K562 (cell line): ENCODE data around the gene SIT1. TPM values are rescaled to one million over a fixed set of nuclear protein-coding genes. Genes with fewer than 3 reads are reported as not detected.
A peak's percentile ranks its signal among the peaks of the same experiment; 100 is the strongest.

Experiments
- ATAC-seq: fragments of 200-7000 bp; cut with Tn5 transposase; 3 replicates; pipeline ENCODE4 v1.9.1; 2020; ENCODE audit warnings: moderate library complexity
- BruUV-seq: library from RNA; stranded (reverse); fragments of 400-500 nt; replicated peaks from 2 replicates; lab custom pipeline; 2021; lab: Mats Ljungman, UMichigan
- CTCF ChIA-PET: fragments of 300-600 bp; formaldehyde crosslinking; extraction: SDS; loops from one replicate; lab custom pipeline; 2021; ENCODE audit warnings: low intra/inter-chr PET ratio; lab: Yijun Ruan, JAX
- POLR2A ChIA-PET: fragments of 300-600, 350-650 bp; sonication (Branson Sonifier 250); formaldehyde crosslinking; extraction: SDS; loops from one replicate; lab custom pipeline; 2021; ENCODE audit warnings: antibody characterized with exemption, inconsistent platforms; lab: Yijun Ruan, JAX
- DNase-seq, 4 experiments: peaks; one replicate each; pipeline versions ENCODE4 v3.0.0 to v3.0.0-alpha.2; 2011 to 2018; ENCODE audit warnings: low spot score in 3 of 4, mixed read lengths in 3 of 4; ENCODE audit errors: extremely low read depth in 1 of 4
- FAIRE-seq: peaks from 2 replicates; lab custom pipeline; 2011; peaks lifted over from hg19 to GRCh38; lab: Jason Lieb, UNC
- H2AFZ ChIP-seq: 2 replicates; pipeline ENCODE4 v1.6.0; 2011; ENCODE audit warnings: low read depth, low read length, control low read depth, inconsistent platforms
- H3K27ac ChIP-seq: fragments of 200-600 bp; 3 replicates; pipeline ENCODE4 v1.8.0; 2011; ENCODE audit warnings: low read depth, mild to moderate bottlenecking, control low read depth, inconsistent platforms, low read length, moderate library complexity, mixed read lengths; ENCODE audit errors: extremely low read depth
- H3K27me3 ChIP-seq, 2 experiments: fragments of 300-600 bp in 1 of 2; 2 replicates in 1 of 2; 3 replicates in 1 of 2; pipeline versions ENCODE4 v1.6.0 to v1.8.0; 2011; ENCODE audit warnings: inconsistent platforms in 2 of 2, low read length in 2 of 2, mild to moderate bottlenecking in 1 of 2, mixed read lengths in 1 of 2, moderate library complexity in 1 of 2; ENCODE audit not compliant: control insufficient read depth in 2 of 2, insufficient read depth in 2 of 2
- H3K36me3 ChIP-seq: fragments of 300-600 bp; 3 replicates; pipeline ENCODE4 v1.8.0; 2011; ENCODE audit warnings: mild to moderate bottlenecking, low read length, inconsistent platforms; ENCODE audit not compliant: control insufficient read depth, insufficient read depth
- H3K4me1 ChIP-seq, 2 experiments: fragments of 200-600 bp in 1 of 2; replicated peaks in 1 of 2; 2 replicates in 1 of 2; 3 replicates in 1 of 2; pipeline versions ENCODE4 v1.5.1 to v1.8.0; 2011; ENCODE audit warnings: inconsistent platforms in 2 of 2, low read length in 2 of 2, mild to moderate bottlenecking in 1 of 2, mixed read lengths in 1 of 2, moderate library complexity in 1 of 2; ENCODE audit not compliant: control insufficient read depth in 2 of 2, insufficient read depth in 2 of 2
- H3K4me2 ChIP-seq: 2 replicates; pipeline ENCODE4 v1.6.1; 2011; ENCODE audit warnings: low read length, control low read depth, inconsistent platforms, mixed read lengths; ENCODE audit not compliant: insufficient read depth
- H3K4me3 ChIP-seq: fragments of 200-600 bp; sonication (generic), shearing (Covaris generic); 2 replicates; pipeline ENCODE4 v1.5.1; 2016; ENCODE audit warnings: control low read depth, inconsistent platforms
- H3K79me2 ChIP-seq: fragments of 200-600 bp; 3 replicates; pipeline ENCODE4 v1.8.0; 2011; ENCODE audit warnings: low read length, inconsistent platforms; ENCODE audit not compliant: control insufficient read depth, insufficient read depth
- H3K9ac ChIP-seq, 2 experiments: 2 replicates each; pipeline versions ENCODE4 v1.6.0 to v1.6.1; 2011; ENCODE audit warnings: low read depth in 2 of 2, low read length in 2 of 2, control low read depth in 1 of 2, inconsistent platforms in 1 of 2, mild to moderate bottlenecking in 1 of 2, mixed read lengths in 1 of 2; ENCODE audit not compliant: insufficient read depth in 1 of 2
- H3K9me1 ChIP-seq: one replicate; pipeline ENCODE4 v1.6.0; 2011; ENCODE audit warnings: inconsistent platforms, mild to moderate bottlenecking, low read length, moderate library complexity; ENCODE audit not compliant: control insufficient read depth, insufficient read depth
- H3K9me3 ChIP-seq: replicated peaks from 2 replicates; pipeline ENCODE4 v1.5.1; 2011; ENCODE audit warnings: low read depth, low read length, inconsistent platforms; ENCODE audit not compliant: control insufficient read depth, insufficient read depth
- H4K20me1 ChIP-seq: replicated peaks from 2 replicates; pipeline ENCODE4 v1.6.1; 2011; ENCODE audit warnings: low read length, inconsistent platforms, mixed read lengths; ENCODE audit not compliant: control insufficient read depth, insufficient read depth
- JUN ChIP-seq, 2 experiments: sonication (generic) in 1 of 2; formaldehyde crosslinking in 1 of 2; IDR thresholded peaks; 2 replicates each; pipeline versions ENCODE4 v1.6.1 to v1.8.0; 2012 to 2022; ENCODE audit warnings: borderline replicate concordance in 2 of 2, mild to moderate bottlenecking in 2 of 2, improper control_type of control experiment in 1 of 2, low read depth in 1 of 2, low read length in 1 of 2, missing genetic modification reagents in 1 of 2
- MBD2 ChIP-seq: sonication (generic); IDR thresholded peaks from 2 replicates; pipeline ENCODE4 v1.6.1; 2016; ENCODE audit warnings: low read depth, borderline replicate concordance
- PHF20 ChIP-seq: fragments of 450-650 bp; IDR thresholded peaks from 2 replicates; pipeline ENCODE4 v1.6.1; 2018; ENCODE audit not compliant: partially characterized antibody
- RBBP5 ChIP-seq: fragments of 200-600 bp; sonication (generic); IDR thresholded peaks from 2 replicates; pipeline ENCODE4 v1.6.1; 2012; ENCODE audit warnings: borderline replicate concordance, mild to moderate bottlenecking, low read length, control low read depth, inconsistent platforms; ENCODE audit not compliant: insufficient read depth, poor library complexity, severe bottlenecking
- RBM17 ChIP-seq: fragments of 200-400 bp; formaldehyde crosslinking; IDR thresholded peaks from 2 replicates; pipeline ENCODE4 v1.6.1; 2017; ENCODE audit warnings: low read depth, mild to moderate bottlenecking, low read length, borderline replicate concordance
- WGBS: fragments of 100-300 bp; shearing (Covaris generic); methylation state at CpG from one replicate; pipeline ENCODE4 v1.1.6; 2016; ENCODE audit warnings: low coverage, mixed read lengths; ENCODE audit not compliant: insufficient coverage; ENCODE audit errors: missing lambda C conversion rate; 5-methylcytosine and 5-hydroxymethylcytosine counted together
- in situ Hi-C: fragments of 300-500 bp; cut with MboI; formaldehyde crosslinking; loops from 4 replicates; pipeline ENCODE4 v1.15.0; 2018; ENCODE audit warnings: inconsistent platforms, mixed read lengths
- intact Hi-C: fragments of 100-400 bp; cut with micrococcal nuclease; formaldehyde crosslinking; loops from 2 replicates; pipeline ENCODE4 v1.14.2; 2022
- polyA plus RNA-seq, 8 experiments: library from polyadenylated mRNA; depleted of rRNA in 4 of 8; stranded (reverse) in 5 of 8; unstranded in 3 of 8; fragments of >200 nt; fragmentation: Nextera tagmentation in 2 of 8; fragmentation: Illumina TruSeq in 1 of 8; extraction: Ambion mirVana in 2 of 8; extraction: Trizol in 1 of 8; gene quantifications; 2 replicates each; pipeline versions ENCODE4 v1.2.1 to v1.2.3, GENCODE V29; 2011 to 2014; ENCODE audit warnings: inconsistent platforms in 1 of 8, missing spikeins in 1 of 8
- total RNA-seq, 7 experiments: library from RNA; depleted of rRNA in 6 of 7; stranded (reverse); fragments of >200 nt in 6 of 7; fragmentation: Illumina TruSeq in 2 of 7; extraction: Trizol in 2 of 7; gene quantifications; 2 replicates each; pipeline versions ENCODE4 v1.2.1 to v1.2.3, GENCODE V29; 2011 to 2021; ENCODE audit warnings: low replicate concordance in 1 of 7
- TF ChIP-seq, protein P1 (sequence below): fragments of 450-650 bp; IDR thresholded peaks from 2 replicates; pipeline ENCODE4 v1.6.1; 2016; ENCODE audit warnings: mild to moderate bottlenecking, moderate library complexity

The SIT1 gene
- total and polyA plus RNA-seq, 9 of the 15 experiments (the other 6 are each of a cell fraction or from before 2014, with no cell fraction given) = not detected

DNA sequence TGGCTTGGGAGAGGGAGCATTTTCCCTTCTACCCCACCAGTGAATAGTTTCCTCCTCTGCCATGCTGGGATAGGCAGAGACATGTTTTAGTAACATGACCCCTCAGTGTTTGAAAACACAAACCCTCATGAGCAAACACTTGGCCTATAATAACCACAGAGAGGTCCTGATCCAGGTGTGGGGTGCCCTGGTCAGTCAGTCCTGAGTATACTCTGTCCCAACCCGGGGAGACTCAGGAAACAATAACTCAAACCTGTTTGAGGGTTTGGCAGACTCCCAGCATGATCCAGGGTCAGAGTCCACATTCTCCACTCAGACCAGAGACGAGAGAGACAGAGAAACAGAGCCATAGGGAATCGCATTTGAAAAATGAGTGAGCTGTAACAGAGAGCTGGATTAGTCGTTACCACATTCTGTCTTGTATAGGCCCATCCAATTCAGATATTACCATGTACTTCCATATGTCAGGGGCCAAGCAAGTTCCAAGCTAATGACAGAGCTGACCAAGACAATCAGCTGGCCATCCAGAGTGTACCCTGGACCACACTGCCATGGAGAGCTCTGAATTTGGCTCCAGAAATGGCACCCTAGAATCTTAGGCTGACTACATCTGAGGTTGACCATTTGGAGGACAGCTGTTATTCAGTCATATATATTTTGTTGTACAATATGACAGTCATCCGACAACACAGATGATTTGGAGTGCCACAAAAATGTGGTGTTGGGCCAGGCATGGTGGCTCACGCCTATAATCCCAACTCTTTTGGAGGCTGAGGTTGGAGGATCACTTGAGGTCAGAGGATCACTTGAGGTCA is 18.8 kb upstream of the SIT1 start:
- ChIA-PET CTCF (no interaction called here), POLR2A (interaction anchor here (0.5 to 1.2 kb wide), 3 partner anchors 10 to 21 kb away, joined by 3 to 10 read pairs (median 3); partner anchors contain the start of gene TPM2)
- DNase-seq (no peak), ATAC-seq (no peak), FAIRE-seq (no peak)
- no peak overlapping the region for H3K27ac ChIP-seq
- intact Hi-C loops = loop anchor here (10.0 kb wide), 1 partner anchor 145 kb away; the partner anchor contains the start of genes HINT2 and SPAG8
- H3K4me3 ChIP-seq = no peak overlapping the region
- in situ Hi-C loops = no loop called here
- H3K9ac ChIP-seq = no peak overlapping the region; a peak in 1 of 4 replicates
- H3K36me3 ChIP-seq = no peaks in the 10 kb centered on the region
- H3K9me1 ChIP-seq = no peaks in the 10 kb centered on the region
- peaks cover under 1 to 15% of the 10 kb centered on the region in 2 experiments; a peak in 3 of 5 replicates for H3K4me1 ChIP-seq
- H3K9me3 ChIP-seq = no peaks in the 10 kb centered on the region
- 44% methylated on average over 5 of the region's 6 CpGs for WGBS
- no TSS peak for BruUV-seq
- H2AFZ ChIP-seq = peak overlapping the region; percentile 63
- no peaks in the 10 kb centered on the region for H3K27me3 ChIP-seq
- no peaks in the 10 kb centered on the region for H4K20me1 ChIP-seq
- H3K79me2 ChIP-seq = peaks cover 4% of the 10 kb centered on the region
- H3K4me2 ChIP-seq = no peak overlapping the region
- TF ChIP-seq JUN (IDR thresholded peaks at IDR 0.05; ENCODE audit: borderline replicate concordance, low read depth, low read length) (no peak), JUN (CRISPR knock-in tag; IDR thresholded peaks at IDR 0.05; ENCODE audit: borderline replicate concordance) (no peak), MBD2 (no peak), PHF20 (no peak), RBM17 (no peak), RBBP5 (no peak)
- TF ChIP-seq, protein P1, sequence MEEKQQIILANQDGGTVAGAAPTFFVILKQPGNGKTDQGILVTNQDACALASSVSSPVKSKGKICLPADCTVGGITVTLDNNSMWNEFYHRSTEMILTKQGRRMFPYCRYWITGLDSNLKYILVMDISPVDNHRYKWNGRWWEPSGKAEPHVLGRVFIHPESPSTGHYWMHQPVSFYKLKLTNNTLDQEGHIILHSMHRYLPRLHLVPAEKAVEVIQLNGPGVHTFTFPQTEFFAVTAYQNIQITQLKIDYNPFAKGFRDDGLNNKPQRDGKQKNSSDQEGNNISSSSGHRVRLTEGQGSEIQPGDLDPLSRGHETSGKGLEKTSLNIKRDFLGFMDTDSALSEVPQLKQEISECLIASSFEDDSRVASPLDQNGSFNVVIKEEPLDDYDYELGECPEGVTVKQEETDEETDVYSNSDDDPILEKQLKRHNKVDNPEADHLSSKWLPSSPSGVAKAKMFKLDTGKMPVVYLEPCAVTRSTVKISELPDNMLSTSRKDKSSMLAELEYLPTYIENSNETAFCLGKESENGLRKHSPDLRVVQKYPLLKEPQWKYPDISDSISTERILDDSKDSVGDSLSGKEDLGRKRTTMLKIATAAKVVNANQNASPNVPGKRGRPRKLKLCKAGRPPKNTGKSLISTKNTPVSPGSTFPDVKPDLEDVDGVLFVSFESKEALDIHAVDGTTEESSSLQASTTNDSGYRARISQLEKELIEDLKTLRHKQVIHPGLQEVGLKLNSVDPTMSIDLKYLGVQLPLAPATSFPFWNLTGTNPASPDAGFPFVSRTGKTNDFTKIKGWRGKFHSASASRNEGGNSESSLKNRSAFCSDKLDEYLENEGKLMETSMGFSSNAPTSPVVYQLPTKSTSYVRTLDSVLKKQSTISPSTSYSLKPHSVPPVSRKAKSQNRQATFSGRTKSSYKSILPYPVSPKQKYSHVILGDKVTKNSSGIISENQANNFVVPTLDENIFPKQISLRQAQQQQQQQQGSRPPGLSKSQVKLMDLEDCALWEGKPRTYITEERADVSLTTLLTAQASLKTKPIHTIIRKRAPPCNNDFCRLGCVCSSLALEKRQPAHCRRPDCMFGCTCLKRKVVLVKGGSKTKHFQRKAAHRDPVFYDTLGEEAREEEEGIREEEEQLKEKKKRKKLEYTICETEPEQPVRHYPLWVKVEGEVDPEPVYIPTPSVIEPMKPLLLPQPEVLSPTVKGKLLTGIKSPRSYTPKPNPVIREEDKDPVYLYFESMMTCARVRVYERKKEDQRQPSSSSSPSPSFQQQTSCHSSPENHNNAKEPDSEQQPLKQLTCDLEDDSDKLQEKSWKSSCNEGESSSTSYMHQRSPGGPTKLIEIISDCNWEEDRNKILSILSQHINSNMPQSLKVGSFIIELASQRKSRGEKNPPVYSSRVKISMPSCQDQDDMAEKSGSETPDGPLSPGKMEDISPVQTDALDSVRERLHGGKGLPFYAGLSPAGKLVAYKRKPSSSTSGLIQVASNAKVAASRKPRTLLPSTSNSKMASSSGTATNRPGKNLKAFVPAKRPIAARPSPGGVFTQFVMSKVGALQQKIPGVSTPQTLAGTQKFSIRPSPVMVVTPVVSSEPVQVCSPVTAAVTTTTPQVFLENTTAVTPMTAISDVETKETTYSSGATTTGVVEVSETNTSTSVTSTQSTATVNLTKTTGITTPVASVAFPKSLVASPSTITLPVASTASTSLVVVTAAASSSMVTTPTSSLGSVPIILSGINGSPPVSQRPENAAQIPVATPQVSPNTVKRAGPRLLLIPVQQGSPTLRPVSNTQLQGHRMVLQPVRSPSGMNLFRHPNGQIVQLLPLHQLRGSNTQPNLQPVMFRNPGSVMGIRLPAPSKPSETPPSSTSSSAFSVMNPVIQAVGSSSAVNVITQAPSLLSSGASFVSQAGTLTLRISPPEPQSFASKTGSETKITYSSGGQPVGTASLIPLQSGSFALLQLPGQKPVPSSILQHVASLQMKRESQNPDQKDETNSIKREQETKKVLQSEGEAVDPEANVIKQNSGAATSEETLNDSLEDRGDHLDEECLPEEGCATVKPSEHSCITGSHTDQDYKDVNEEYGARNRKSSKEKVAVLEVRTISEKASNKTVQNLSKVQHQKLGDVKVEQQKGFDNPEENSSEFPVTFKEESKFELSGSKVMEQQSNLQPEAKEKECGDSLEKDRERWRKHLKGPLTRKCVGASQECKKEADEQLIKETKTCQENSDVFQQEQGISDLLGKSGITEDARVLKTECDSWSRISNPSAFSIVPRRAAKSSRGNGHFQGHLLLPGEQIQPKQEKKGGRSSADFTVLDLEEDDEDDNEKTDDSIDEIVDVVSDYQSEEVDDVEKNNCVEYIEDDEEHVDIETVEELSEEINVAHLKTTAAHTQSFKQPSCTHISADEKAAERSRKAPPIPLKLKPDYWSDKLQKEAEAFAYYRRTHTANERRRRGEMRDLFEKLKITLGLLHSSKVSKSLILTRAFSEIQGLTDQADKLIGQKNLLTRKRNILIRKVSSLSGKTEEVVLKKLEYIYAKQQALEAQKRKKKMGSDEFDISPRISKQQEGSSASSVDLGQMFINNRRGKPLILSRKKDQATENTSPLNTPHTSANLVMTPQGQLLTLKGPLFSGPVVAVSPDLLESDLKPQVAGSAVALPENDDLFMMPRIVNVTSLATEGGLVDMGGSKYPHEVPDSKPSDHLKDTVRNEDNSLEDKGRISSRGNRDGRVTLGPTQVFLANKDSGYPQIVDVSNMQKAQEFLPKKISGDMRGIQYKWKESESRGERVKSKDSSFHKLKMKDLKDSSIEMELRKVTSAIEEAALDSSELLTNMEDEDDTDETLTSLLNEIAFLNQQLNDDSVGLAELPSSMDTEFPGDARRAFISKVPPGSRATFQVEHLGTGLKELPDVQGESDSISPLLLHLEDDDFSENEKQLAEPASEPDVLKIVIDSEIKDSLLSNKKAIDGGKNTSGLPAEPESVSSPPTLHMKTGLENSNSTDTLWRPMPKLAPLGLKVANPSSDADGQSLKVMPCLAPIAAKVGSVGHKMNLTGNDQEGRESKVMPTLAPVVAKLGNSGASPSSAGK = no peak
